ENCODE data around the gene LAG3. TPM values are rescaled to one million over a fixed set of nuclear protein-coding genes. Genes with fewer than 3 reads are reported as not detected.

Gene LAG3
- total RNA-seq (2022; extraction: Qiagen RNA extraction; ENCODE audit: low read depth), result 0.94 to 2.1 TPM (median 1.5 TPM) in 5 replicates

GRCh38 chr12:6772331-6772695 is at the start of gene LAG3:
Gene LAG3 (plus strand): TSS chr12:6772520. CDS start chr12:6772853, 333 bp downstream.

GRCh38 chr12:6723607-6724408 is 48.5 kb upstream of the LAG3 start, which contains the start of gene COPS7A:
Gene COPS7A (plus strand): TSS chr12:6724046. CDS start chr12:6724657, 611 bp downstream.

GRCh38 chr12:6752921-6753771 is 19.2 kb upstream of the LAG3 start, which contains the start of gene MLF2:
Gene MLF2 (minus strand): TSS chr12:6753141. CDS start chr12:6752334, 807 bp downstream.

GRCh38 chr12:6765634-6766581 is 6.4 kb upstream of the LAG3 start, which contains the start of gene PTMS:
Gene PTMS (plus strand): TSS chr12:6766363. CDS start chr12:6766706, 343 bp downstream.

GRCh38 chr12:6788972-6789924 is 16.9 kb downstream of the LAG3 start, which contains the start of gene CD4:
Gene CD4 (plus strand): TSS chr12:6789528. CDS start chr12:6800139, 10,611 bp downstream.

GRCh38 chr12:6821591-6822425 is 49.5 kb downstream of the LAG3 start, which contains the start of gene GPR162:
Gene GPR162 (plus strand): TSS chr12:6821821. CDS start chr12:6823899, 2,078 bp downstream.

Other genes starting within 250 kb of the LAG3 start
- gene GAPDH, start 238.0 kb upstream of the LAG3 start, total RNA-seq (2022; extraction: Qiagen RNA extraction; ENCODE audit: low read depth), result 6,831 to 9,120 TPM (median 8,658 TPM) in 5 replicates
- 1.9 to 3.4 TPM (median 2.1 TPM) in 5 replicates for gene IFFO1, start 216.5 kb upstream of the LAG3 start, total RNA-seq (2022; extraction: Qiagen RNA extraction; ENCODE audit: low read depth)
- 96.4 to 107 TPM (median 104 TPM) in 5 replicates for gene NOP2, start 204.2 kb upstream of the LAG3 start, total RNA-seq (2022; extraction: Qiagen RNA extraction; ENCODE audit: low read depth)
- 64.0 to 70.4 TPM (median 64.3 TPM) in 5 replicates for gene CHD4, start 165.1 kb upstream of the LAG3 start, total RNA-seq (2022; extraction: Qiagen RNA extraction; ENCODE audit: low read depth)
- 0.55 to 0.97 TPM (median 0.65 TPM) in 5 replicates for gene LPAR5, start 136.6 kb upstream of the LAG3 start, total RNA-seq (2022; extraction: Qiagen RNA extraction; ENCODE audit: low read depth)
- 0.19 to 0.24 TPM (median 0.19 TPM) in 3 of 5 replicates, not detected in the others for gene ACRBP, start 125.1 kb upstream of the LAG3 start, total RNA-seq (2022; extraction: Qiagen RNA extraction; ENCODE audit: low read depth)
- gene ING4, start 109.4 kb upstream of the LAG3 start, total RNA-seq (2022; extraction: Qiagen RNA extraction; ENCODE audit: low read depth), result 11.2 to 16.5 TPM (median 14.6 TPM) in 5 replicates
- 50.8 to 60.2 TPM (median 56.8 TPM) in 5 replicates for gene ZNF384, start 83.1 kb upstream of the LAG3 start, total RNA-seq (2022; extraction: Qiagen RNA extraction; ENCODE audit: low read depth)
- gene PIANP, start 71.7 kb upstream of the LAG3 start, total RNA-seq (2022; extraction: Qiagen RNA extraction; ENCODE audit: low read depth), result 0.95 to 1.5 TPM (median 0.97 TPM) in 5 replicates
- 48.9 to 55.9 TPM (median 52.8 TPM) in 5 replicates for gene COPS7A, start 48.5 kb upstream of the LAG3 start, total RNA-seq (2022; extraction: Qiagen RNA extraction; ENCODE audit: low read depth)
- gene MLF2, start 19.4 kb upstream of the LAG3 start, total RNA-seq (2022; extraction: Qiagen RNA extraction; ENCODE audit: low read depth), result 261 to 319 TPM (median 311 TPM) in 5 replicates
- 593 to 907 TPM (median 774 TPM) in 5 replicates for gene PTMS, start 6.2 kb upstream of the LAG3 start, total RNA-seq (2022; extraction: Qiagen RNA extraction; ENCODE audit: low read depth)
- gene CD4, start 17.0 kb downstream of the LAG3 start, total RNA-seq (2022; extraction: Qiagen RNA extraction; ENCODE audit: low read depth), result not detected in 5 replicates
- gene GPR162, start 49.3 kb downstream of the LAG3 start, total RNA-seq (2022; extraction: Qiagen RNA extraction; ENCODE audit: low read depth), result 0.27 to 1.1 TPM (median 0.61 TPM) in 5 replicates
- 19.6 to 28.9 TPM (median 27.4 TPM) in 5 replicates for gene P3H3, start 55.9 kb downstream of the LAG3 start, total RNA-seq (2022; extraction: Qiagen RNA extraction; ENCODE audit: low read depth)
- 0.96 to 1.9 TPM (median 1.8 TPM) in 5 replicates for gene GNB3, start 68.4 kb downstream of the LAG3 start, total RNA-seq (2022; extraction: Qiagen RNA extraction; ENCODE audit: low read depth)
- gene CDCA3, start 78.8 kb downstream of the LAG3 start, total RNA-seq (2022; extraction: Qiagen RNA extraction; ENCODE audit: low read depth), result 70.8 to 86.2 TPM (median 80.8 TPM) in 5 replicates
- gene USP5, start 79.6 kb downstream of the LAG3 start, total RNA-seq (2022; extraction: Qiagen RNA extraction; ENCODE audit: low read depth), result 69.7 to 80.0 TPM (median 72.6 TPM) in 5 replicates
- gene TPI1, start 95.0 kb downstream of the LAG3 start, total RNA-seq (2022; extraction: Qiagen RNA extraction; ENCODE audit: low read depth), result 1,472 to 1,683 TPM (median 1,669 TPM) in 5 replicates
- gene SPSB2, start 100.8 kb downstream of the LAG3 start, total RNA-seq (2022; extraction: Qiagen RNA extraction; ENCODE audit: low read depth), result 30.1 to 40.4 TPM (median 37.5 TPM) in 5 replicates
- 16.6 to 18.7 TPM (median 17.2 TPM) in 5 replicates for gene LRRC23, start 132.3 kb downstream of the LAG3 start, total RNA-seq (2022; extraction: Qiagen RNA extraction; ENCODE audit: low read depth)
- 38.6 to 40.3 TPM (median 40.0 TPM) in 5 replicates for gene ENO2, start 142.1 kb downstream of the LAG3 start, total RNA-seq (2022; extraction: Qiagen RNA extraction; ENCODE audit: low read depth)
- 54.4 to 77.3 TPM (median 73.9 TPM) in 5 replicates for gene ATN1, start 155.4 kb downstream of the LAG3 start, total RNA-seq (2022; extraction: Qiagen RNA extraction; ENCODE audit: low read depth)
- gene RNU7-1, start 171.3 kb downstream of the LAG3 start, total RNA-seq (2022; extraction: Qiagen RNA extraction; ENCODE audit: low read depth), result not detected in 5 replicates
- gene C12orf57, start 171.5 kb downstream of the LAG3 start, total RNA-seq (2022; extraction: Qiagen RNA extraction; ENCODE audit: low read depth), result 300 to 340 TPM (median 314 TPM) in 5 replicates
- gene PTPN6, start 178.8 kb downstream of the LAG3 start, total RNA-seq (2022; extraction: Qiagen RNA extraction; ENCODE audit: low read depth), result 8.6 to 14.0 TPM (median 11.0 TPM) in 5 replicates
- 324 to 339 TPM (median 332 TPM) in 5 replicates for gene PHB2, start 198.1 kb downstream of the LAG3 start, total RNA-seq (2022; extraction: Qiagen RNA extraction; ENCODE audit: low read depth)
- 63.3 to 71.8 TPM (median 66.5 TPM) in 5 replicates for gene EMG1, start 198.4 kb downstream of the LAG3 start, total RNA-seq (2022; extraction: Qiagen RNA extraction; ENCODE audit: low read depth)
- 26.3 to 31.4 TPM (median 27.6 TPM) in 5 replicates for gene LPCAT3, start 246.0 kb downstream of the LAG3 start, total RNA-seq (2022; extraction: Qiagen RNA extraction; ENCODE audit: low read depth)